HL-60 (cell line): Measurements from ENCODE around the gene ZNF141.

Source experiments
- GABPA ChIP-seq: IDR thresholded peaks from 2 replicates; pipeline ENCODE4 v1.6.1; 2012; ENCODE audit warnings: low read depth
- POLR2AphosphoS5 ChIP-seq: IDR thresholded peaks from 2 replicates; pipeline ENCODE4 v1.6.1; 2012; ENCODE audit warnings: low read depth
- TF ChIP-seq, protein P1 (sequence below): IDR thresholded peaks from one replicate; pipeline ENCODE4 v1.5.1; 2011; ENCODE audit warnings: low read length, control low read depth, inconsistent platforms; ENCODE audit not compliant: insufficient read depth
- TF ChIP-seq, protein P2 (sequence below): IDR thresholded peaks from 2 replicates; pipeline ENCODE4 v1.6.1; 2012; ENCODE audit warnings: low read depth; ENCODE audit not compliant: insufficient replicate concordance

DNA sequence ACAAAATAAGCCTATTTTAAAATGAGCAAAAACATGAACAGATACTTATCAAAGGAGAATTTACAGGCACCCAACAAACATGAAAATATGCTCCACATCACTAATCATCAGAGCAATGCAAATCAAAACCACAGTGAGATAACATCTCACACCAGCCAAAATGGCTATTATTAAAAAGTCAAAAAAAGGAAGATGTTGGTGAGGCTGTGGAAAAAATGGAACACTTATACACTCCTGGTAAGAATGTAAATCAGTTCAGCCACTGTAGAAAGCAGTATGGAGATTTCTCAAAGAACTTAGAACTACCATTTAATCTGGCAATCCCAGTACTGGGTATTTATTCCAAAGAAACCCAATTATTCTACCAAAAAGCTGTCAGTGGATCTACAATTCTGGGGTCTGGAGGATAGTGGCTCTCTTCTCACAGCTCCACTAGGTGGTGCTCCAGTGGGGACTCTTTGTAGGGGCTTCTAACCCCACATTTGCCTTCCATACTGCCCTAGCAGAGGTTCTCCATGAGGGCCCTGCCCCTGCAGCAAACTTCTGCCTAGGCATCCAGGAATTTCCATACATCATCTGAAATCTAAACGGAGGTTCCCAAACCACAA lies 23.2 kb upstream of the ZNF141 start:
- TF ChIP-seq, protein P1, sequence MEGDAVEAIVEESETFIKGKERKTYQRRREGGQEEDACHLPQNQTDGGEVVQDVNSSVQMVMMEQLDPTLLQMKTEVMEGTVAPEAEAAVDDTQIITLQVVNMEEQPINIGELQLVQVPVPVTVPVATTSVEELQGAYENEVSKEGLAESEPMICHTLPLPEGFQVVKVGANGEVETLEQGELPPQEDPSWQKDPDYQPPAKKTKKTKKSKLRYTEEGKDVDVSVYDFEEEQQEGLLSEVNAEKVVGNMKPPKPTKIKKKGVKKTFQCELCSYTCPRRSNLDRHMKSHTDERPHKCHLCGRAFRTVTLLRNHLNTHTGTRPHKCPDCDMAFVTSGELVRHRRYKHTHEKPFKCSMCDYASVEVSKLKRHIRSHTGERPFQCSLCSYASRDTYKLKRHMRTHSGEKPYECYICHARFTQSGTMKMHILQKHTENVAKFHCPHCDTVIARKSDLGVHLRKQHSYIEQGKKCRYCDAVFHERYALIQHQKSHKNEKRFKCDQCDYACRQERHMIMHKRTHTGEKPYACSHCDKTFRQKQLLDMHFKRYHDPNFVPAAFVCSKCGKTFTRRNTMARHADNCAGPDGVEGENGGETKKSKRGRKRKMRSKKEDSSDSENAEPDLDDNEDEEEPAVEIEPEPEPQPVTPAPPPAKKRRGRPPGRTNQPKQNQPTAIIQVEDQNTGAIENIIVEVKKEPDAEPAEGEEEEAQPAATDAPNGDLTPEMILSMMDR, result no peak
- TF ChIP-seq POLR2AphosphoS5 (no peak), GABPA (no peak)
- TF ChIP-seq, protein P2, sequence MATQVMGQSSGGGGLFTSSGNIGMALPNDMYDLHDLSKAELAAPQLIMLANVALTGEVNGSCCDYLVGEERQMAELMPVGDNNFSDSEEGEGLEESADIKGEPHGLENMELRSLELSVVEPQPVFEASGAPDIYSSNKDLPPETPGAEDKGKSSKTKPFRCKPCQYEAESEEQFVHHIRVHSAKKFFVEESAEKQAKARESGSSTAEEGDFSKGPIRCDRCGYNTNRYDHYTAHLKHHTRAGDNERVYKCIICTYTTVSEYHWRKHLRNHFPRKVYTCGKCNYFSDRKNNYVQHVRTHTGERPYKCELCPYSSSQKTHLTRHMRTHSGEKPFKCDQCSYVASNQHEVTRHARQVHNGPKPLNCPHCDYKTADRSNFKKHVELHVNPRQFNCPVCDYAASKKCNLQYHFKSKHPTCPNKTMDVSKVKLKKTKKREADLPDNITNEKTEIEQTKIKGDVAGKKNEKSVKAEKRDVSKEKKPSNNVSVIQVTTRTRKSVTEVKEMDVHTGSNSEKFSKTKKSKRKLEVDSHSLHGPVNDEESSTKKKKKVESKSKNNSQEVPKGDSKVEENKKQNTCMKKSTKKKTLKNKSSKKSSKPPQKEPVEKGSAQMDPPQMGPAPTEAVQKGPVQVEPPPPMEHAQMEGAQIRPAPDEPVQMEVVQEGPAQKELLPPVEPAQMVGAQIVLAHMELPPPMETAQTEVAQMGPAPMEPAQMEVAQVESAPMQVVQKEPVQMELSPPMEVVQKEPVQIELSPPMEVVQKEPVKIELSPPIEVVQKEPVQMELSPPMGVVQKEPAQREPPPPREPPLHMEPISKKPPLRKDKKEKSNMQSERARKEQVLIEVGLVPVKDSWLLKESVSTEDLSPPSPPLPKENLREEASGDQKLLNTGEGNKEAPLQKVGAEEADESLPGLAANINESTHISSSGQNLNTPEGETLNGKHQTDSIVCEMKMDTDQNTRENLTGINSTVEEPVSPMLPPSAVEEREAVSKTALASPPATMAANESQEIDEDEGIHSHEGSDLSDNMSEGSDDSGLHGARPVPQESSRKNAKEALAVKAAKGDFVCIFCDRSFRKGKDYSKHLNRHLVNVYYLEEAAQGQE, result no peak
